ENCODE data around the gene TUBB3.

DNA sequence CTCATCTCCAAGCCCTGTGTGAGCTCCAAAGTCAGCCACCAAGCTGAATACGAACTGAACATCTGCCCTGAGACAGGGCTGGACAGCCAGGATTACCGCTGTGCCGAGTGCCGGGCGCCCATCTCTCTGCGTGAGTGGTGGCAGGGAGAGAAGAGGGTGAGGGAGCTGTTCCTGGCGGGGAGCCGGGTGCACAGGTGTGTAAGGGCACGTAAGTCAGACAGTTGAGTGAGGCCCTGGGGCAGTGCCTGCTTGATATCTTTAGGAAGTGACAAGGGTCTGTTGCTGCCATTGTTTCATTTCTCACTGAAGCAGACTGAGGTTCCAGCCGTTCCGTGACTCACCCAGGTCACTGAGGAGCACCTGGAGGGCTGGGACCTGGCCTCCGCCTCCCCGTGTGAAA, 37.8 kb downstream of the TUBB3 start:
- TF ChIP-seq POLR2A (IDR thresholded peaks at IDR 0.05), result no peak
- TF ChIP-seq, protein P1, sequence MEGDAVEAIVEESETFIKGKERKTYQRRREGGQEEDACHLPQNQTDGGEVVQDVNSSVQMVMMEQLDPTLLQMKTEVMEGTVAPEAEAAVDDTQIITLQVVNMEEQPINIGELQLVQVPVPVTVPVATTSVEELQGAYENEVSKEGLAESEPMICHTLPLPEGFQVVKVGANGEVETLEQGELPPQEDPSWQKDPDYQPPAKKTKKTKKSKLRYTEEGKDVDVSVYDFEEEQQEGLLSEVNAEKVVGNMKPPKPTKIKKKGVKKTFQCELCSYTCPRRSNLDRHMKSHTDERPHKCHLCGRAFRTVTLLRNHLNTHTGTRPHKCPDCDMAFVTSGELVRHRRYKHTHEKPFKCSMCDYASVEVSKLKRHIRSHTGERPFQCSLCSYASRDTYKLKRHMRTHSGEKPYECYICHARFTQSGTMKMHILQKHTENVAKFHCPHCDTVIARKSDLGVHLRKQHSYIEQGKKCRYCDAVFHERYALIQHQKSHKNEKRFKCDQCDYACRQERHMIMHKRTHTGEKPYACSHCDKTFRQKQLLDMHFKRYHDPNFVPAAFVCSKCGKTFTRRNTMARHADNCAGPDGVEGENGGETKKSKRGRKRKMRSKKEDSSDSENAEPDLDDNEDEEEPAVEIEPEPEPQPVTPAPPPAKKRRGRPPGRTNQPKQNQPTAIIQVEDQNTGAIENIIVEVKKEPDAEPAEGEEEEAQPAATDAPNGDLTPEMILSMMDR (IDR thresholded peaks at IDR 0.05), result no peak

Data from lower leg skin (tissue), 3 donors.